ENCODE data around the gene NDUFS8.

DNA sequence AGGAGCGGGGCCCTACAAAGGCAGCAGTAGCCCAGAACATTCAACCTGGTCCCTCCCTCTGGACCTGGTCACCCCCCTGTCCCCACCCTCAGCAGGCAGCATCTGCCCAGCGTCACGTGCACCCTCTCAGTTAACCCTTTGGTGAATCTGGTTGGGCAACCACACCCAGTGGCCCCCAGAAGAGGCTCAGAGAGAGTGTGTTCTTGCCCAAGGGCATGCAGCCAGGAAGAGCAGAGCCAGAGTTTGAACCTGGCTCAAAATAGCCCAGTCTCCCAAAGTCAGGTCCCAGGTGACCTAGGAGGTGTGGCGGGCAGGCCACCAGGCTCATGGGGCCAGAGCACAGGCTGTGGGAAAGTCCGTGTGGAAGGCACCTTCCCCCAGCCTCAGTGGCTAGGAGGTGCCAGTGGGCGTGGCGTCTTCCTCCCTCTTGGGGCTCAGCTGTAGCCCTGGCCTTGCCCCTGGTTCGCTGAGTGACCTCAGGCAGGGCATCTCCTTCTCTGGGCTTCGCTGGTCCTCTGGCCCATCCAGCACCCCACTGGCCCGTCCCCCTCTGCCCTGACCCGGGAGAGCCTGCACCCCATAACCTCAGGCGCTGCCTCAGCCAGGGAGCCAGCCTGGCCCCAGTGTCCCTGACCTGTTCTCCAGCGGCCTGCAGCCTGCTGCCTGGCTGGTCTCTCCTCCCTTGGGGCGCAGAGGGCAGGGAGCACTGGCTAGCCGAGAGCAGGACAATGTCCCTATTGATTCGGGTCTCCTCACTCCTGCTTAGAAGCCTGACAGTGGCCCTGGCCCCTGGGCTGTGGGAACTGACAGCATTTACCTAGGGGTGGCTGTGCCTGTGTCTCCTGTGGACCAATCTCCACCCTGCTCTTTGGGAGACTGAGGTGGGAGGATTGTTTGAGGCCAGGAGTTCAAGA is 13.3 kb upstream of the NDUFS8 start:
- TF ChIP-seq POLR2AphosphoS5 (IDR thresholded peaks at IDR 0.05) (no peak), SMC3 (conservative IDR thresholded peaks at IDR 0.05; ENCODE audit: poor library complexity) (no peak), CTCF (IDR thresholded peaks at IDR 0.05; ENCODE audit: poor library complexity, severe bottlenecking) (no peak), RAD21 (conservative IDR thresholded peaks at IDR 0.05) (no peak), EP300 (conservative IDR thresholded peaks at IDR 0.05; ENCODE audit: poor library complexity, severe bottlenecking) (no peak), REST (IDR thresholded peaks at IDR 0.05; ENCODE audit: borderline replicate concordance) (no peak), MXI1 (conservative IDR thresholded peaks at IDR 0.05; ENCODE audit: poor library complexity, severe bottlenecking) (no peak)

Data from neural cell (in vitro differentiated cells).